Urinary bladder (tissue), 2 donors: ENCODE measurements around the gene SPINK7. TPM values are rescaled to one million over a fixed set of nuclear protein-coding genes. Genes with fewer than 3 reads are reported as not detected.

ENCODE experiments used
- polyA plus RNA-seq: library from polyadenylated mRNA; stranded (reverse); fragments of 200-250 nt; gene quantifications from one replicate; pipeline ENCODE4 v1.2.3, GENCODE V29; 2013
- total RNA-seq: library from RNA; depleted of rRNA; stranded (reverse); fragments of >200 nt; gene quantifications from one replicate; pipeline ENCODE4 v1.2.3, GENCODE V29; 2014
- donor health status: healthy.

Gene SPINK7
- total and polyA plus RNA-seq, 2 donors: not detected

Other genes starting within 250 kb of the SPINK7 start
- gene SPINK5, start 248.4 kb upstream of the SPINK7 start, total RNA-seq: 0.21 TPM
- 0.56 TPM for gene SPINK5, start 248.4 kb upstream of the SPINK7 start, polyA plus RNA-seq
- gene SPINK14, start 143.9 kb upstream of the SPINK7 start, total RNA-seq: not detected
- not detected for gene SPINK14, start 143.9 kb upstream of the SPINK7 start, polyA plus RNA-seq
- gene SPINK6, start 109.4 kb upstream of the SPINK7 start, total RNA-seq: not detected
- not detected for gene SPINK6, start 109.4 kb upstream of the SPINK7 start, polyA plus RNA-seq
- not detected for gene MARCOL, start 73.9 kb upstream of the SPINK7 start, total RNA-seq
- gene MARCOL, start 73.9 kb upstream of the SPINK7 start, polyA plus RNA-seq: not detected
- gene SPINK13, start 43.6 kb upstream of the SPINK7 start, total RNA-seq: not detected
- gene SPINK13, start 43.6 kb upstream of the SPINK7 start, polyA plus RNA-seq: not detected
- not detected for gene SPINK9, start 23.1 kb downstream of the SPINK7 start, total RNA-seq
- not detected for gene SPINK9, start 23.1 kb downstream of the SPINK7 start, polyA plus RNA-seq
- 80.1 TPM for gene FBXO38, start 71.5 kb downstream of the SPINK7 start, total RNA-seq
- 16.6 TPM for gene FBXO38, start 71.5 kb downstream of the SPINK7 start, polyA plus RNA-seq